GM18868 (cell line): ENCODE results near the gene FOXG1.

ENCODE experiments used
- ATAC-seq: cut with Tn5 transposase; IDR thresholded peaks from one replicate; pipeline ENCODE4 v1.9.1; 2021; ENCODE audit warnings: mild to moderate bottlenecking, moderate library complexity; ENCODE audit not compliant: unreplicated experiment

The FOXG1 gene

GRCh38 chr14:28774764-28775735 lies 8.5 kb downstream of the FOXG1 start:
- ATAC-seq = peak; percentile 13

GRCh38 chr14:28776482-28777266 lies 10.1 kb downstream of the FOXG1 start:
- ATAC-seq = no peak

- no peak for ATAC-seq
Measured at GRCh38 chr14:28777471-28778137, 11.0 kb downstream of the FOXG1 start.

- ATAC-seq = no peak
Measured at GRCh38 chr14:28778138-28779117, 11.8 kb downstream of the FOXG1 start.

GRCh38 chr14:28779456-28779855 lies 12.9 kb downstream of the FOXG1 start:
- no peak for ATAC-seq

GRCh38 chr14:28780843-28781820 lies 14.5 kb downstream of the FOXG1 start:
- ATAC-seq = no peak

- ATAC-seq = no peak
Measured at GRCh38 chr14:28782301-28782700, 15.7 kb downstream of the FOXG1 start.

- ATAC-seq = no peak
Measured at GRCh38 chr14:28783664-28784063, 17.1 kb downstream of the FOXG1 start.

GRCh38 chr14:28784096-28785048 lies 17.8 kb downstream of the FOXG1 start:
- peak; percentile 1 for ATAC-seq

GRCh38 chr14:28785096-28785952 lies 18.7 kb downstream of the FOXG1 start:
- peak; percentile 83 for ATAC-seq

GRCh38 chr14:28807518-28807917 lies 40.9 kb downstream of the FOXG1 start:
- no peak for ATAC-seq

GRCh38 chr14:28813810-28814209 lies 47.2 kb downstream of the FOXG1 start:
- ATAC-seq = no peak
